HG02973 (cell line): Measurements from ENCODE around the gene TIMD4.
"Not testable (repeated sequence)": the region's sequence is repeated elsewhere in the genome, so short reads cannot be mapped to it uniquely, and the experiment has no call there.

Experiments
- ATAC-seq: cut with Tn5 transposase; IDR thresholded peaks from one replicate; pipeline ENCODE4 v1.9.1; 2021; ENCODE audit warnings: moderate library complexity; ENCODE audit not compliant: unreplicated experiment

Gene TIMD4

GRCh38 chr5:156963125-156963524 is at the start of gene TIMD4:
Gene TIMD4 (minus strand): TSS chr5:156963226. CDS start chr5:156963198, 28 bp downstream.
- ATAC-seq, result no peak

GRCh38 chr5:157006262-157006661 is 43.2 kb upstream of the TIMD4 start:
- no peak for ATAC-seq

- peak; percentile 56 for ATAC-seq
These were observed 42.0 kb upstream of the TIMD4 start for GRCh38 chr5:157004893-157005551.

- no peak for ATAC-seq
These were observed 28.7 kb upstream of the TIMD4 start for GRCh38 chr5:156991714-156992113.

- no peak for ATAC-seq
These were observed 21.0 kb upstream of the TIMD4 start for GRCh38 chr5:156984064-156984463.

- ATAC-seq, result no peak
These were observed 18.5 kb upstream of the TIMD4 start for GRCh38 chr5:156981481-156981880.

- ATAC-seq, result no peak
These were observed 11.3 kb upstream of the TIMD4 start for GRCh38 chr5:156974328-156974727.

GRCh38 chr5:156971848-156972525 is 9.0 kb upstream of the TIMD4 start:
- no peak for ATAC-seq

- no peak for ATAC-seq
These were observed 8.4 kb upstream of the TIMD4 start for GRCh38 chr5:156971415-156971814.

- ATAC-seq, result not testable (repeated sequence)
These were observed 4.4 kb upstream of the TIMD4 start for GRCh38 chr5:156967386-156967785.

- ATAC-seq, result no peak
These were observed 6.7 kb downstream of the TIMD4 start for GRCh38 chr5:156956321-156956720.

GRCh38 chr5:156951359-156951758 is 11.7 kb downstream of the TIMD4 start:
- no peak for ATAC-seq

- ATAC-seq, result no peak
These were observed 12.3 kb downstream of the TIMD4 start for GRCh38 chr5:156950716-156951115.

- ATAC-seq, result no peak
These were observed 13.6 kb downstream of the TIMD4 start for GRCh38 chr5:156949424-156949823.

GRCh38 chr5:156947925-156948324 is 15.1 kb downstream of the TIMD4 start:
- ATAC-seq, result no peak

- peak; percentile 98 for ATAC-seq
These were observed 21.0 kb downstream of the TIMD4 start for GRCh38 chr5:156942064-156942463.

GRCh38 chr5:156940462-156940861 is 22.6 kb downstream of the TIMD4 start:
- ATAC-seq, result not testable (repeated sequence)

GRCh38 chr5:156936972-156937371 is 26.1 kb downstream of the TIMD4 start:
- ATAC-seq, result no peak

- ATAC-seq, result peak; percentile 62
These were observed 28.4 kb downstream of the TIMD4 start for GRCh38 chr5:156934450-156935211.

GRCh38 chr5:156929366-156929948 is 33.6 kb downstream of the TIMD4 start:
- ATAC-seq, result no peak

- no peak for ATAC-seq
These were observed 35.5 kb downstream of the TIMD4 start for GRCh38 chr5:156927545-156927944.
